Body of pancreas (tissue), 4 donors: Measurements from ENCODE around the gene RBM8A. TPM values are rescaled to one million over a fixed set of nuclear protein-coding genes. Genes with fewer than 3 reads are reported as not detected.
A peak's percentile ranks its signal among the peaks of the same experiment; 100 is the strongest.

Experiments used
- ATAC-seq: fragments of 150-250 bp; one replicate; pipeline ENCODE4 v1.9.1; 2016
- DNase-seq, 4 donors: peaks; one replicate each; pipeline ENCODE4 v3.0.0-alpha.2; 2019
- H3K27ac ChIP-seq, 4 donors: fragments of 200-600 bp; sonication (generic); 1 replicate in 3 of 4; 2 replicates in 1 of 4; pipeline versions ENCODE4 v1.5.1 to v1.6.1; 2016 to 2019; ENCODE audit warnings: mild to moderate bottlenecking in 1 of 4, mixed read lengths in 1 of 4, moderate library complexity in 1 of 4
- H3K27me3 ChIP-seq, 2 donors: fragments of 200-600 bp; sonication (generic); one replicate each; pipeline ENCODE4 v1.6.0; 2016; ENCODE audit warnings: mild to moderate bottlenecking in 1 of 2
- H3K36me3 ChIP-seq, 2 donors: fragments of 200-600 bp; sonication (generic); replicated peaks in 1 of 2; 2 replicates each; pipeline ENCODE4 v1.5.1; 2016; ENCODE audit warnings: low read depth in 2 of 2; ENCODE audit not compliant: insufficient read depth in 1 of 2
- H3K4me1 ChIP-seq: fragments of 200-600 bp; sonication (generic); one replicate; pipeline ENCODE4 v1.6.0; 2016
- H3K4me3 ChIP-seq, 2 donors: fragments of 200-600 bp; sonication (generic); 1 replicate in 1 of 2; 2 replicates in 1 of 2; pipeline ENCODE4 v1.5.1; 2016 to 2019
- H3K9me3 ChIP-seq, 3 donors: fragments of 200-600 bp; sonication (generic); 1 replicate in 2 of 3; 2 replicates in 1 of 3; pipeline ENCODE4 v1.5.1; 2016
- CTCF ChIP-seq, 7 experiments: fragments of 450-650 bp in 4 of 7; fragments of 200-600 bp in 3 of 7; sonication (generic) in 3 of 7; IDR thresholded peaks; one replicate each; pipeline ENCODE4 v1.5.1; 2016 to 2019; ENCODE audit warnings: antibody characterized with exemption in 7 of 7
- POLR2A ChIP-seq, 3 donors: fragments of 450-650 bp; IDR thresholded peaks; one replicate each; pipeline ENCODE4 v1.6.1; 2016; ENCODE audit warnings: antibody characterized with exemption in 3 of 3, mild to moderate bottlenecking in 2 of 3
- WGBS, 2 donors: methylation state at CpG; one replicate each; pipeline ENCODE4 v1.1.5; 2017; 5-methylcytosine and 5-hydroxymethylcytosine counted together
- intact Hi-C: fragments of 100-400 bp; cut with DNase I; formaldehyde crosslinking; loops from one replicate; pipeline ENCODE4 v1.15.1; 2023
- total RNA-seq, 2 donors: library from RNA; depleted of rRNA; stranded (reverse); fragments of >200 nt; gene quantifications; one replicate each; pipeline ENCODE4 v1.1.0, GENCODE V29; 2016

RBM8A gene
- total RNA-seq, 2 donors from 2014 or later: 47.2 to 70.2 TPM

- Histone ChIP-seq H3K9me3 (no peaks in the 10 kb centered on the region), H3K36me3 (no peaks in the 10 kb centered on the region), H3K4me1 (peaks cover 31% of the 10 kb centered on the region), H3K4me3 (no peak overlapping the region), H3K27ac (peak overlapping the region in 2 of 4 donors; percentile 52 to 55), H3K27me3 (no peaks in the 10 kb centered on the region)
- TF ChIP-seq POLR2A (IDR thresholded peaks at IDR 0.05) (no peak), CTCF (IDR thresholded peaks at IDR 0.05) (no peak)
- 71 to 82% methylated on average over 8 of the region's 8 CpGs for WGBS, 2 donors
- intact Hi-C loops: no loop called here
- no peak for ATAC-seq
- no peak for DNase-seq
These were observed 40.5 kb downstream of the RBM8A start for GRCh38 chr1:145886816-145887215.

- DNase-seq: peak in 1 of 4 donors; percentile 20
- H3K36me3 ChIP-seq: no peaks in the 10 kb centered on the region
- no peak for ATAC-seq
These were observed 40.9 kb downstream of the RBM8A start for GRCh38 chr1:145886390-145886789.

GRCh38 chr1:145885738-145886287, 41.5 kb downstream of the RBM8A start, which contains the start of gene ANKRD35:
Gene ANKRD35 (minus strand): TSS chr1:145885866. CDS start chr1:145885758, 108 bp downstream.
- intact Hi-C loops: no loop called here
- no peaks in the 10 kb centered on the region for H3K36me3 ChIP-seq
- no peaks in the 10 kb centered on the region for H3K27me3 ChIP-seq
- ATAC-seq (peak; percentile 92), DNase-seq (peak; percentile 75 to 89 (median 84))
- peak within 1 kb of the TSS; percentile 32 to 82 for H3K4me3 ChIP-seq
- 1 to 2% methylated on average over 8 to 30 of the region's 36 CpGs for WGBS, 2 donors
- H3K4me1 ChIP-seq: peaks cover 21% of the 10 kb centered on the region
- no peak for TF ChIP-seq POLR2A (IDR thresholded peaks at IDR 0.05)
- TF ChIP-seq CTCF (IDR thresholded peaks at IDR 0.05): no peak
- no peaks in the 10 kb centered on the region for H3K9me3 ChIP-seq
- H3K27ac ChIP-seq: no peak within 1 kb of the TSS

More at GRCh38 chr1:145886390-145886789, 40.9 kb downstream of the RBM8A start:
- TF ChIP-seq CTCF (IDR thresholded peaks at IDR 0.05): no peak
- Histone ChIP-seq H3K27me3 (no peaks in the 10 kb centered on the region), H3K9me3 (no peaks in the 10 kb centered on the region), H3K4me1 (peaks cover 27% of the 10 kb centered on the region), H3K27ac (no peak overlapping the region), H3K4me3 (peak overlapping the region; percentile 32 to 82)
- WGBS, 2 donors: 46 to 55% methylated on average over 11 of the region's 11 CpGs
- intact Hi-C loops: no loop called here

- H3K4me1 ChIP-seq: peaks cover 18% of the 10 kb centered on the region
- no peak overlapping the region for H3K27ac ChIP-seq
- 94 to 100% methylated on average over 1 of the region's 1 CpG for WGBS, 2 donors
- no peak for DNase-seq
- H3K36me3 ChIP-seq: no peaks in the 10 kb centered on the region
- H3K9me3 ChIP-seq: no peaks in the 10 kb centered on the region
- TF ChIP-seq POLR2A (IDR thresholded peaks at IDR 0.05) (no peak), CTCF (IDR thresholded peaks at IDR 0.05) (no peak)
- ATAC-seq: no peak
- H3K27me3 ChIP-seq: no peaks in the 10 kb centered on the region
- intact Hi-C loops: no loop called here
- H3K4me3 ChIP-seq: no peak overlapping the region
These were observed 42.6 kb downstream of the RBM8A start for GRCh38 chr1:145884675-145885074.

GRCh38 chr1:145879775-145880174, 47.5 kb downstream of the RBM8A start:
- H3K9me3 ChIP-seq: no peaks in the 10 kb centered on the region
- no peak for TF ChIP-seq CTCF (IDR thresholded peaks at IDR 0.05)
- TF ChIP-seq POLR2A (IDR thresholded peaks at IDR 0.05): no peak
- no peak for ATAC-seq
- no peaks in the 10 kb centered on the region for H3K36me3 ChIP-seq
- no peak overlapping the region for H3K27ac ChIP-seq
- no peaks in the 10 kb centered on the region for H3K4me1 ChIP-seq
- WGBS, 2 donors: 50 to 62% methylated on average over 5 of the region's 5 CpGs
- no peak overlapping the region for H3K4me3 ChIP-seq
- intact Hi-C loops: no loop called here
- DNase-seq: no peak
- no peaks in the 10 kb centered on the region for H3K27me3 ChIP-seq
